ENCODE data around the gene SGPL1. TPM values are rescaled to one million over a fixed set of nuclear protein-coding genes. Genes with fewer than 3 reads are reported as not detected.

SGPL1 gene
- total and polyA plus RNA-seq, 10 of the 15 experiments (the other 5 are each of a cell fraction or from before 2014, with no cell fraction given), result 4.9 to 20.7 (median 10.6) TPM

- no peak overlapping the region for H3K4me3 ChIP-seq
- DNase-seq (ENCODE audit: low read depth, low spot score) (no peak), FAIRE-seq (no peak), ATAC-seq (peak; percentile 83)
- ChIA-PET POLR2A (no interaction called here), SMC1A (ENCODE audit: uncharacterized antibody, unreplicated experiment) (interaction anchor here (0.7 to 2.1 kb wide), 4 partner anchors 10 to 15 kb away, joined by 3 to 7 read pairs (median 5); no protein-coding TSS in a partner anchor), CTCF (interaction anchor here (0.6 to 2.4 kb wide), 3 partner anchors 11 to 21 kb away, joined by 3 to 12 read pairs (median 4); no protein-coding TSS in a partner anchor), RAD21 (ENCODE audit: unreplicated experiment) (no interaction called here)
- WGBS (ENCODE audit: insufficient coverage, insufficient replicate concordance, low lambda C conversion rate, missing lambda C conversion rate), result 52% methylated on average over 2 of the region's 2 CpGs
- H3K27ac ChIP-seq (ENCODE audit: control insufficient read depth, insufficient read depth), result no peak overlapping the region
- H3K27me3 ChIP-seq (replicated peaks in 1 of 2; ENCODE audit: control insufficient read depth in 2 of 2, insufficient read depth in 2 of 2, low read length in 1 of 2), result no peaks in the 10 kb centered on the region
- no peaks in the 10 kb centered on the region for H3K9me3 ChIP-seq (replicated peaks; ENCODE audit: control insufficient read depth, insufficient read depth, low read length)
- no peaks in the 10 kb centered on the region for H3K79me2 ChIP-seq (ENCODE audit: control insufficient read depth, insufficient read depth, low read length)
- H4K20me1 ChIP-seq (ENCODE audit: control insufficient read depth, insufficient read depth), result no peaks in the 10 kb centered on the region
- no peak overlapping the region for H3K9ac ChIP-seq (ENCODE audit: control insufficient read depth, insufficient read depth, low read length)
- in situ Hi-C loops (cut with MboI), result no loop called here
- no peak overlapping the region for H2AFZ ChIP-seq (ENCODE audit: control insufficient read depth, low read depth, low read length)
- 0 out of 2 replicates have a peak, but pooled peaks cover 2% of the 10 kb centered on the region for H3K4me1 ChIP-seq (ENCODE audit: control insufficient read depth, insufficient read depth, low read length)
- no TSS peak for BruUV-seq (replicated peaks)
- H3K36me3 ChIP-seq (ENCODE audit: control insufficient read depth in 2 of 2, insufficient read depth in 2 of 2, low read length in 1 of 2), result peaks cover 0 to 7% of the 10 kb centered on the region in 2 experiments; a peak in 3 of 4 replicates
- TF ChIP-seq SPI1 (IDR thresholded peaks at IDR 0.05; ENCODE audit: borderline replicate concordance, insufficient read depth, low read depth, low read length) (peak; percentile 68), TCF3 (IDR thresholded peaks at IDR 0.05; ENCODE audit: borderline replicate concordance, insufficient read depth, low read depth, low read length) (no peak)
- H3K4me2 ChIP-seq (ENCODE audit: control insufficient read depth, insufficient read depth), result no peak overlapping the region
- intact Hi-C loops (cut with micrococcal nuclease; ENCODE audit: unreplicated experiment), result no loop called here
Measured at GRCh38 chr10:70856454-70856853, 40.7 kb downstream of the SGPL1 start.

- Histone ChIP-seq H2AFZ (ENCODE audit: control insufficient read depth, low read depth, low read length) (no peak overlapping the region), H3K36me3 (ENCODE audit: control insufficient read depth in 2 of 2, insufficient read depth in 2 of 2, low read length in 1 of 2) (peaks cover 0 to 4% of the 10 kb centered on the region in 2 experiments; a peak in 3 of 4 replicates), H3K27me3 (replicated peaks in 1 of 2; ENCODE audit: control insufficient read depth in 2 of 2, insufficient read depth in 2 of 2, low read length in 1 of 2) (no peaks in the 10 kb centered on the region), H3K27ac (ENCODE audit: control insufficient read depth, insufficient read depth) (no peak overlapping the region), H3K4me2 (ENCODE audit: control insufficient read depth, insufficient read depth) (no peak overlapping the region), H3K4me1 (ENCODE audit: control insufficient read depth, insufficient read depth, low read length) (0 out of 2 replicates have a peak, but pooled peaks cover 2% of the 10 kb centered on the region), H3K4me3 (no peak overlapping the region), H3K79me2 (ENCODE audit: control insufficient read depth, insufficient read depth, low read length) (no peaks in the 10 kb centered on the region), H4K20me1 (ENCODE audit: control insufficient read depth, insufficient read depth) (no peaks in the 10 kb centered on the region), H3K9ac (ENCODE audit: control insufficient read depth, insufficient read depth, low read length) (no peak overlapping the region), H3K9me3 (replicated peaks; ENCODE audit: control insufficient read depth, insufficient read depth, low read length) (no peaks in the 10 kb centered on the region)
- no TSS peak for BruUV-seq (replicated peaks)
- in situ Hi-C loops (cut with MboI), result no loop called here
- DNase-seq (ENCODE audit: low read depth, low spot score) (no peak), ATAC-seq (no peak), FAIRE-seq (no peak)
- ChIA-PET SMC1A (ENCODE audit: uncharacterized antibody, unreplicated experiment) (interaction anchor here (1.7 kb wide), 1 partner anchor 8 kb away, joined by 3 read pairs; no protein-coding TSS in a partner anchor), RAD21 (ENCODE audit: unreplicated experiment) (interaction anchor here (1.3 kb wide), 1 partner anchor 37 kb away, joined by 3 read pairs; no protein-coding TSS in a partner anchor), POLR2A (no interaction called here), CTCF (interaction anchor here (2.4 kb wide), 1 partner anchor 13 kb away, joined by 12 read pairs; no protein-coding TSS in a partner anchor)
- WGBS (ENCODE audit: insufficient coverage, insufficient replicate concordance, low lambda C conversion rate, missing lambda C conversion rate), result 94% methylated on average over 5 of the region's 5 CpGs
- intact Hi-C loops (cut with micrococcal nuclease; ENCODE audit: unreplicated experiment), result no loop called here
- TF ChIP-seq SUPT20H (IDR thresholded peaks at IDR 0.05; ENCODE audit: borderline replicate concordance, control insufficient read depth, low read depth, low read length) (no peak), BACH1 (IDR thresholded peaks at IDR 0.05; ENCODE audit: borderline replicate concordance) (no peak), ATF2 (IDR thresholded peaks at IDR 0.05; ENCODE audit: low read length) (no peak), ASH2L (IDR thresholded peaks at IDR 0.05; ENCODE audit: borderline replicate concordance, low read depth) (no peak), JUND (IDR thresholded peaks at IDR 0.05; ENCODE audit: low read depth, low read length) (no peak), CREM (IDR thresholded peaks at IDR 0.05; ENCODE audit: low read depth) (no peak), KAT2A (conservative IDR thresholded peaks at IDR 0.05; ENCODE audit: control insufficient read depth, low read depth, low read length) (no peak), MXI1 (IDR thresholded peaks at IDR 0.05; ENCODE audit: low read depth, low read length) (no peak), TCF3 (IDR thresholded peaks at IDR 0.05; ENCODE audit: borderline replicate concordance, insufficient read depth, low read depth, low read length) (no peak), CBFB (IDR thresholded peaks at IDR 0.05; ENCODE audit: low read depth) (no peak)
- TF ChIP-seq, protein P1, sequence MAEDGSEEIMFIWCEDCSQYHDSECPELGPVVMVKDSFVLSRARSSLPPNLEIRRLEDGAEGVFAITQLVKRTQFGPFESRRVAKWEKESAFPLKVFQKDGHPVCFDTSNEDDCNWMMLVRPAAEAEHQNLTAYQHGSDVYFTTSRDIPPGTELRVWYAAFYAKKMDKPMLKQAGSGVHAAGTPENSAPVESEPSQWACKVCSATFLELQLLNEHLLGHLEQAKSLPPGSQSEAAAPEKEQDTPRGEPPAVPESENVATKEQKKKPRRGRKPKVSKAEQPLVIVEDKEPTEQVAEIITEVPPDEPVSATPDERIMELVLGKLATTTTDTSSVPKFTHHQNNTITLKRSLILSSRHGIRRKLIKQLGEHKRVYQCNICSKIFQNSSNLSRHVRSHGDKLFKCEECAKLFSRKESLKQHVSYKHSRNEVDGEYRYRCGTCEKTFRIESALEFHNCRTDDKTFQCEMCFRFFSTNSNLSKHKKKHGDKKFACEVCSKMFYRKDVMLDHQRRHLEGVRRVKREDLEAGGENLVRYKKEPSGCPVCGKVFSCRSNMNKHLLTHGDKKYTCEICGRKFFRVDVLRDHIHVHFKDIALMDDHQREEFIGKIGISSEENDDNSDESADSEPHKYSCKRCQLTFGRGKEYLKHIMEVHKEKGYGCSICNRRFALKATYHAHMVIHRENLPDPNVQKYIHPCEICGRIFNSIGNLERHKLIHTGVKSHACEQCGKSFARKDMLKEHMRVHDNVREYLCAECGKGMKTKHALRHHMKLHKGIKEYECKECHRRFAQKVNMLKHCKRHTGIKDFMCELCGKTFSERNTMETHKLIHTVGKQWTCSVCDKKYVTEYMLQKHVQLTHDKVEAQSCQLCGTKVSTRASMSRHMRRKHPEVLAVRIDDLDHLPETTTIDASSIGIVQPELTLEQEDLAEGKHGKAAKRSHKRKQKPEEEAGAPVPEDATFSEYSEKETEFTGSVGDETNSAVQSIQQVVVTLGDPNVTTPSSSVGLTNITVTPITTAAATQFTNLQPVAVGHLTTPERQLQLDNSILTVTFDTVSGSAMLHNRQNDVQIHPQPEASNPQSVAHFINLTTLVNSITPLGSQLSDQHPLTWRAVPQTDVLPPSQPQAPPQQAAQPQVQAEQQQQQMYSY (CRISPR knock-in tag; IDR thresholded peaks at IDR 0.05), result no peak
Measured at GRCh38 chr10:70858759-70859158, 43.0 kb downstream of the SGPL1 start.

All from GM12878 (cell line).